Measurements from ENCODE around the gene HCRTR1. TPM values are rescaled to one million over a fixed set of nuclear protein-coding genes. Genes with fewer than 3 reads are reported as not detected.

The HCRTR1 gene
- total and polyA plus RNA-seq, 7 experiments from 2014 or later, result not detected

DNA sequence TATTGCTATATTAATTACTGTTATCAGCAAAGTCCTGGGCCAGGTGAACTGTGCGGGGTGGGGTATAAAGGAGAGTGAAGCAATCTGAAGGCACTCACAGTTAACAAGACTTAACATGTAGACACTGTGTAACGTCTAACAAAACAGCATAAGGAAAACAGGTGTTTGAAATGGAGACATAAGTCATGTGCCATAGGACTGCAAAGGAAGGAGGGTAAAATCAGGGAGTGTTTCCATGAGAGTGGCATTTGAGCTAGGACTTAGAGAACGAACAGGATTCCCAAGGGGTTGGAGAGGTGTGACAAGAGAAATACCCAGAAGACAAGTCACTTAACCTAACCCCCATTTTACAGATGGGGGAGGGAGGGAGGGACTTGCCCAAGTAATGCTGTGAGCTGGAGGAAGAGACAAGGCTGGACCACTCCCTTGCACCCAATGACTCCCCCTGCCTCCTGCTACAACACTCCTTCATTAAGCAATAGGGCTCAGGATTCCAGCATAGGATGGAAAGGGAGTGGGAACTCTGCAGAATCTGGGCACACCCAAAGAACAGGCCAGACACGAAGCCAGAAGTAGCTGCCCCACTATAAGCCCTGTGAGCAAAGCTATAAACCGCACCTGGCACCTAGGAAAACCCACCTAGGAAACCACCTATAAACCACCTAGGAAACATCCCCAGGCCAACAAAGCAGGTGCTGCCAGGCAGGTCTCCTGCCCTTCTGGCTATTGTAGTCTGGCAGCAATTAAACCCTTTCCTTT, 20.6 kb downstream of the HCRTR1 start:
- Histone ChIP-seq H3K27me3 (ENCODE audit: control insufficient read depth in 2 of 2, insufficient read depth in 2 of 2, low read length in 2 of 2) (no peaks in the 10 kb centered on the region), H3K36me3 (ENCODE audit: control insufficient read depth in 2 of 3, insufficient read depth in 3 of 3, low read length in 3 of 3) (peaks cover 0 to 31% (median 4%) of the 10 kb centered on the region in 3 experiments), H3K4me1 (ENCODE audit: control insufficient read depth in 2 of 2, insufficient read depth in 2 of 2, low read length in 2 of 2) (peaks cover 10 to 31% of the 10 kb centered on the region in 2 donors), H3K9me3 (ENCODE audit: control insufficient read depth in 2 of 3, low read length in 3 of 3) (no peaks in the 10 kb centered on the region), H3K27ac (ENCODE audit: low read depth, low read length) (no peak overlapping the region), H3K4me3 (ENCODE audit: low read length) (no peak overlapping the region)
- DNase-seq (no peak), ATAC-seq (no peak)
- H3K27me3 Mint-ChIP-seq, result no peaks in the 10 kb centered on the region
- peaks cover 0 to 4% (median 0%) of the 10 kb centered on the region in 5 donors for H3K36me3 Mint-ChIP-seq
- no peaks in the 10 kb centered on the region for H3K9me3 Mint-ChIP-seq
- POLR2A ChIA-PET, result no interaction called here
- peak overlapping the region in 2 of 10 donors; percentile 1 to 13 for H3K4me3 Mint-ChIP-seq
- H3K27ac Mint-ChIP-seq, result peak overlapping the region in 5 of 9 donors; percentile 5 to 78 (median 26)
- peaks cover 0 to 36% (median 17%) of the 10 kb centered on the region in 7 donors for H3K4me1 Mint-ChIP-seq
- intact Hi-C loops (cut with micrococcal nuclease), result no loop called here
- CTCF ChIA-PET, result no interaction called here

- intact Hi-C loops (cut with micrococcal nuclease), result no loop called here
- H3K4me3 Mint-ChIP-seq, result no peak overlapping the region
- peaks cover 0 to 24% (median 4%) of the 10 kb centered on the region in 3 experiments for H3K36me3 ChIP-seq (ENCODE audit: control insufficient read depth in 2 of 3, insufficient read depth in 3 of 3, low read length in 3 of 3)
- H3K36me3 Mint-ChIP-seq, result peaks cover 0 to 3% (median 0%) of the 10 kb centered on the region in 5 donors
- DNase-seq (no peak), ATAC-seq (peak; percentile 17)
- H3K27ac ChIP-seq (ENCODE audit: low read depth, low read length), result no peak overlapping the region
- peaks cover 13 to 47% (median 25%) of the 10 kb centered on the region in 7 donors for H3K4me1 Mint-ChIP-seq
- H3K4me1 ChIP-seq (ENCODE audit: control insufficient read depth in 2 of 2, insufficient read depth in 2 of 2, low read length in 2 of 2), result peaks cover 22 to 41% of the 10 kb centered on the region in 2 donors
- H3K27ac Mint-ChIP-seq, result no peak overlapping the region
- H3K27me3 Mint-ChIP-seq, result no peaks in the 10 kb centered on the region
- ChIA-PET POLR2A (no interaction called here), CTCF (no interaction called here)
- H3K9me3 Mint-ChIP-seq, result no peaks in the 10 kb centered on the region
- no peaks in the 10 kb centered on the region for H3K9me3 ChIP-seq (ENCODE audit: control insufficient read depth in 2 of 3, low read length in 3 of 3)
- H3K27me3 ChIP-seq (ENCODE audit: control insufficient read depth in 2 of 2, insufficient read depth in 2 of 2, low read length in 2 of 2), result no peaks in the 10 kb centered on the region
- no peak overlapping the region for H3K4me3 ChIP-seq (ENCODE audit: low read length)
These were observed 22.1 kb downstream of the HCRTR1 start for GRCh38 chr1:31639543-31639942.

- intact Hi-C loops (cut with micrococcal nuclease), result loop anchor here (5.0 to 10.0 kb wide), 4 partner anchors 295 to 1487 kb away; partner anchors contain the start of genes PUM1 (in 2 of the 2), CCDC28B (in 1 of the 2), DCDC2B (in 1 of the 2) and IQCC (in 1 of the 2)
- Mint-ChIP-seq H3K4me1 (peaks cover 19 to 50% (median 29%) of the 10 kb centered on the region in 7 donors), H3K4me3 (no peak overlapping the region), H3K27me3 (no peaks in the 10 kb centered on the region), H3K36me3 (no peaks in the 10 kb centered on the region), H3K9me3 (peaks cover 0 to 4% (median 0%) of the 10 kb centered on the region in 11 donors), H3K27ac (no peak overlapping the region)
- Histone ChIP-seq H3K36me3 (ENCODE audit: control insufficient read depth in 2 of 3, insufficient read depth in 3 of 3, low read length in 3 of 3) (peaks cover 0 to 23% (median 4%) of the 10 kb centered on the region in 3 experiments), H3K4me1 (ENCODE audit: control insufficient read depth in 2 of 2, insufficient read depth in 2 of 2, low read length in 2 of 2) (peaks cover 22 to 42% of the 10 kb centered on the region in 2 donors), H3K9me3 (ENCODE audit: control insufficient read depth in 2 of 3, low read length in 3 of 3) (no peaks in the 10 kb centered on the region), H3K27me3 (ENCODE audit: control insufficient read depth in 2 of 2, insufficient read depth in 2 of 2, low read length in 2 of 2) (no peaks in the 10 kb centered on the region), H3K27ac (ENCODE audit: low read depth, low read length) (no peak overlapping the region), H3K4me3 (ENCODE audit: low read length) (no peak overlapping the region)
- ATAC-seq (no peak), DNase-seq (no peak)
- ChIA-PET POLR2A (no interaction called here), CTCF (interaction anchor here (0.7 kb wide), 1 partner anchor 40 kb away, joined by 6 read pairs; no protein-coding TSS in a partner anchor)
These were observed 22.7 kb downstream of the HCRTR1 start for GRCh38 chr1:31640179-31640578.

GRCh38 chr1:31640964-31641363, 23.5 kb downstream of the HCRTR1 start:
- H3K4me3 Mint-ChIP-seq, result no peak overlapping the region
- H3K4me1 ChIP-seq (ENCODE audit: control insufficient read depth in 2 of 2, insufficient read depth in 2 of 2, low read length in 2 of 2), result peaks cover 29 to 49% of the 10 kb centered on the region in 2 donors
- H3K36me3 Mint-ChIP-seq, result no peaks in the 10 kb centered on the region
- peaks cover 0 to 19% (median 4%) of the 10 kb centered on the region in 3 experiments for H3K36me3 ChIP-seq (ENCODE audit: control insufficient read depth in 2 of 3, insufficient read depth in 3 of 3, low read length in 3 of 3)
- CTCF ChIA-PET, result no interaction called here
- H3K4me1 Mint-ChIP-seq, result peaks cover 26 to 53% (median 37%) of the 10 kb centered on the region in 7 donors
- H3K27me3 Mint-ChIP-seq, result no peaks in the 10 kb centered on the region
- DNase-seq (no peak), ATAC-seq (no peak)
- peaks cover 0 to 4% (median 0%) of the 10 kb centered on the region in 11 donors for H3K9me3 Mint-ChIP-seq
- H3K27ac ChIP-seq (ENCODE audit: low read depth, low read length), result no peak overlapping the region
- POLR2A ChIA-PET, result no interaction called here
- H3K27me3 ChIP-seq (ENCODE audit: control insufficient read depth in 2 of 2, insufficient read depth in 2 of 2, low read length in 2 of 2), result no peaks in the 10 kb centered on the region
- H3K27ac Mint-ChIP-seq, result no peak overlapping the region
- no peaks in the 10 kb centered on the region for H3K9me3 ChIP-seq (ENCODE audit: control insufficient read depth in 2 of 3, low read length in 3 of 3)
- no peak overlapping the region for H3K4me3 ChIP-seq (ENCODE audit: low read length)
- intact Hi-C loops (cut with micrococcal nuclease), result loop anchor here (5.0 to 10.0 kb wide), 4 partner anchors 294 to 1486 kb away; partner anchors contain the start of genes PUM1 (in 2 of the 2), CCDC28B (in 1 of the 2), DCDC2B (in 1 of the 2) and IQCC (in 1 of the 2)

- Histone ChIP-seq H3K4me3 (ENCODE audit: low read length) (no peak overlapping the region), H3K27me3 (ENCODE audit: control insufficient read depth in 2 of 2, insufficient read depth in 2 of 2, low read length in 2 of 2) (no peaks in the 10 kb centered on the region), H3K4me1 (ENCODE audit: control insufficient read depth in 2 of 2, insufficient read depth in 2 of 2, low read length in 2 of 2) (peaks cover 31 to 46% of the 10 kb centered on the region in 2 donors), H3K36me3 (ENCODE audit: control insufficient read depth in 2 of 3, insufficient read depth in 3 of 3, low read length in 3 of 3) (peaks cover 0 to 19% (median 4%) of the 10 kb centered on the region in 3 experiments), H3K9me3 (ENCODE audit: control insufficient read depth in 2 of 3, low read length in 3 of 3) (no peaks in the 10 kb centered on the region), H3K27ac (ENCODE audit: low read depth, low read length) (no peak overlapping the region)
- ChIA-PET CTCF (interaction anchor here (1.3 to 2.0 kb wide), 2 partner anchors 119 to 147 kb away, joined by 3 to 4 read pairs; no protein-coding TSS in a partner anchor), POLR2A (interaction anchor here (0.6 to 1.2 kb wide), 2 partner anchors 9 to 468 kb away, joined by 3 read pairs; no protein-coding TSS in a partner anchor)
- Mint-ChIP-seq H3K36me3 (no peaks in the 10 kb centered on the region), H3K4me1 (peaks cover 29 to 50% (median 40%) of the 10 kb centered on the region in 7 donors), H3K27me3 (no peaks in the 10 kb centered on the region), H3K4me3 (peak overlapping the region in 2 of 10 donors; percentile 7 to 62), H3K9me3 (peaks cover 0 to 4% (median 0%) of the 10 kb centered on the region in 11 donors), H3K27ac (no peak overlapping the region)
- intact Hi-C loops (cut with micrococcal nuclease), result loop anchor here (5.0 to 10.0 kb wide), 4 partner anchors 292 to 1485 kb away; partner anchors contain the start of genes PUM1 (in 2 of the 2), CCDC28B (in 1 of the 2), DCDC2B (in 1 of the 2) and IQCC (in 1 of the 2)
- no peak for ATAC-seq
- DNase-seq, result no peak
These were observed 24.9 kb downstream of the HCRTR1 start for GRCh38 chr1:31642366-31642765.

DNA sequence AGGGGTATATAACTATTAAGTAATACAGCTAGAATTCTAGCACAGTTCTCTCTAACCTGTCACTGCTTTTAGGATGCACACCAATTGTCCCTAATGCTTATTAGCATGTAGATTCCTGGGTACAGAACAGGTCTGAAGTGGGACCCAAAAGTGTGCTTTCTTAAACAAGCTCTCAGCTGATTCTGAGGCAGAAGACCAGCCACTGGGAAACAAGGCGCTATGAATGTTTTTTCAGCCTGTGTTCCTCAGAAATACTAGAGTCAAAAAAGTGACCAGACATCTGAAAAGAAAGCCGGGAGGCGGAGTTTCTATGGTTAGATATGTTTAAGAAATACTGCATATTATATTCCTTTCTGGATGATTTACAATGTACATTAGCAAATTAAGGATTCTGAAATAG, 25.4 kb downstream of the HCRTR1 start:
- Mint-ChIP-seq H3K27me3 (no peaks in the 10 kb centered on the region), H3K36me3 (no peaks in the 10 kb centered on the region), H3K4me1 (peaks cover 26 to 47% (median 40%) of the 10 kb centered on the region in 7 donors), H3K27ac (peak overlapping the region in 2 of 9 donors; percentile 15 to 69), H3K9me3 (peaks cover 0 to 4% (median 0%) of the 10 kb centered on the region in 11 donors), H3K4me3 (peak overlapping the region in 4 of 10 donors; percentile 32 to 100 (median 70))
- H3K9me3 ChIP-seq (ENCODE audit: control insufficient read depth in 2 of 3, low read length in 3 of 3), result no peaks in the 10 kb centered on the region
- peaks cover 31 to 42% of the 10 kb centered on the region in 2 donors for H3K4me1 ChIP-seq (ENCODE audit: control insufficient read depth in 2 of 2, insufficient read depth in 2 of 2, low read length in 2 of 2)
- ChIA-PET CTCF (interaction anchor here (2.0 kb wide), 1 partner anchor 146 kb away, joined by 4 read pairs; no protein-coding TSS in a partner anchor), POLR2A (interaction anchor here (0.6 to 1.2 kb wide), 3 partner anchors 10 to 467 kb away, joined by 3 read pairs; no protein-coding TSS in a partner anchor)
- H3K27me3 ChIP-seq (ENCODE audit: control insufficient read depth in 2 of 2, insufficient read depth in 2 of 2, low read length in 2 of 2), result no peaks in the 10 kb centered on the region
- ATAC-seq (no peak), DNase-seq (no peak)
- peaks cover 0 to 19% (median 4%) of the 10 kb centered on the region in 3 experiments for H3K36me3 ChIP-seq (ENCODE audit: control insufficient read depth in 2 of 3, insufficient read depth in 3 of 3, low read length in 3 of 3)
- H3K27ac ChIP-seq (ENCODE audit: low read depth, low read length), result no peak overlapping the region
- intact Hi-C loops (cut with micrococcal nuclease), result loop anchor here (5.0 to 10.0 kb wide), 4 partner anchors 292 to 1484 kb away; partner anchors contain the start of genes PUM1 (in 2 of the 2), CCDC28B (in 1 of the 2), DCDC2B (in 1 of the 2) and IQCC (in 1 of the 2)
- no peak overlapping the region for H3K4me3 ChIP-seq (ENCODE audit: low read length)
